Loucy (cell line): Measurements from ENCODE around the gene SPOP.

Source experiments
- CTCF ChIP-seq: fragments of 200-600 bp; sonication (generic); conservative IDR thresholded peaks from 2 replicates; pipeline ENCODE4 v1.5.1; 2014; ENCODE audit warnings: mild to moderate bottlenecking, antibody characterized with exemption, low read length
- EZH2phosphoT487 ChIP-seq: fragments of 200-600 bp; IDR thresholded peaks from 2 replicates; pipeline ENCODE4 v1.6.1; 2018; ENCODE audit warnings: antibody characterized with exemption, mild to moderate bottlenecking, moderate library complexity, borderline replicate concordance

GRCh38 chr17:49574945-49575678 lies 102.8 kb downstream of the SPOP start:
- TF ChIP-seq CTCF (no peak), EZH2phosphoT487 (no peak)
